ENCODE measurements around the gene USP22.
"Not testable (repeated sequence)": the region's sequence is repeated elsewhere in the genome, so short reads cannot be mapped to it uniquely, and the experiment has no call there.

USP22 gene

DNA sequence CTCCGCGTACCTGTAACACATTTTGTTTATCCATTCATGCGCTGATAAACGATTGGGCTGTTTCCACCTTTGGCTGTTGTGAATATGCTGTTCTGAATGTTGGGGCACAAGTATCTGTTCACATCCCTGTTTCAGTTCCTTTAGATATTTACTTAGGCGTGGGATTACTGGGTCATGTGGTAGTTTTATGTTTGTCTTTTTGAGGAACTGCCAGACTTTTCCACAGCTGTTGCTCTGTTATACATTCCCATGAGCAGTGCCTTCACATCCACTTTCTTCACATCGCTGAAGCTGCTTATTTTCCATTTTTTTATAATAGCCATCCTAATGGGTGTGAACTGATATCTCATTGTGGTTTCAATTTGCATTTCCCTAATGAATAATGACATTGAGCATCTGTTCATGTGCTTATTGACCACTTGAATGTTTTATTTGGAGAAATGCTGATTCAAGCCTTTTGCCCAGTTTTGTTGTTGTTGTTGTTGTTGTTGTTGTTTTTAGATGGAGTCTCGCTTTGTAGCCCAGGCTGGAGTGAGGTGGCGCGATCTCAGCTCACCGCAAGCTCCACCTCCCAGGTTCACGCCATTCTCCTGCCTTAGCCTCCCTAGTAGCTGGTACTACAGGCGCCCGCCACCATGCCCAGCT, 65.1 kb downstream of the USP22 start:
- not testable (repeated sequence) for H3K27ac ChIP-seq, H3K4me3 ChIP-seq

DNA sequence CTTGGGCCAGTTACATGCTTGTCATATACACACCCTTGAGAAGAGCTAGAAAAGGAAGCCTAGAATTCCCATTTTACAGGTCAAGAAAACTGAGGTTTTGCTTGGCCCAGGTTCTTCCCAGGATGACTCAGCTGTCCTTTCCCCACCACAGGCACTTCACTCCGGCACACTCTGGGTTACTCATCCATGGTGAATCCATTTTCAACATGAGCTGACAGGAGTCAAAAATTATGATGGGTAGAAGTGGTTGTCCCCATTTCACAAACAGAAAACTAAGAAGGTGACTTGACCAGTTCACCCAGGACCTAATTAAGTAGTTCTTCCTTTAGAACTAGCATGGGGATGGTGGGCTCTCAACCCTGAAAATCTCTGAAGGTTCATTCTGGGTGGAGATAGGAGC, 67.2 kb downstream of the USP22 start:
- H3K4me3 ChIP-seq = no peak overlapping the region

GRCh38 chr17:20970329-20970728, 72.5 kb downstream of the USP22 start:
- H3K4me3 ChIP-seq = no peak overlapping the region
- no peak overlapping the region for H3K27ac ChIP-seq

More for the DNA sequence above, 67.2 kb downstream of the USP22 start:
- no peak overlapping the region for H3K27ac ChIP-seq

DNA sequence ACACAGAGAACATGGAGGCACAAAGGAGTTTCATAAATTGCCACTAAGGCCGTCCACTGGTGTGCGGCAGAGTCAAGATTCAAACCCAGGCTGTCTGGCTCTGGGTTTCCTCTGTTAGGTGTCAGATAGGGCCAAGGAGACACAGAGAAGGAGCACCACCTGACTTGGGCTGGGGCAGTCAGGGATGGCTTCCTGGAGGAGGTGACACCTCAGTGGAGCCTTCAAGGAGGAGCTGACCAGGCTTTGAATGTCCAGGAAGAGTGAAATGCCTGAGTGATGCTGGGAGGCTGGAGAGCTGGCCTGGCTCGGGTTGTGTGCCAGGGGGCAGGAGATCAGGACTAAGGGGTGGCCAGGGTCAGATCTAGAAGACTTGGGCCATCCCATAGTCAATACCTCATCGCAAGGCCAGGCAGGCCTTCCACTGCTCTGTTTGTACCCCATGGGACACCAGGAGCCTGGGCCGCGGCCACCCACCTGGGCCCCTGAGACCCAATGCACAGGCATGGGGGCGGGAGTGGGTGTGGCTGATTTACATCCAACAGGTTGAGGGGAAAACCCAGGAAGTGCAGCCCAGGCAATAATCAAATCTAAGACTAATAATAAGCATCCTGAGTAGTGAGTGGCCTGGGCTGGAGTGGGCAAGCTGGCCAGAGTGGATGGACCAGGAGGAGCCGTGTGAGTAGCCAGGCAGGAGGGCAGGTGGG, 73.7 kb downstream of the USP22 start:
- no peak overlapping the region for H3K4me3 ChIP-seq
- H3K27ac ChIP-seq = no peak overlapping the region

- H3K4me3 ChIP-seq = no peak overlapping the region
- no peak overlapping the region for H3K27ac ChIP-seq
Measured at GRCh38 chr17:20967776-20968175, 75.0 kb downstream of the USP22 start.

- no peak overlapping the region for H3K27ac ChIP-seq
- H3K4me3 ChIP-seq = no peak overlapping the region
Measured at GRCh38 chr17:20966870-20967269, 75.9 kb downstream of the USP22 start.

GRCh38 chr17:20965492-20965891, 77.3 kb downstream of the USP22 start:
- Histone ChIP-seq H3K4me3 (no peak overlapping the region), H3K27ac (no peak overlapping the region)

GRCh38 chr17:20961586-20961985, 81.2 kb downstream of the USP22 start:
- Histone ChIP-seq H3K4me3 (no peak overlapping the region), H3K27ac (no peak overlapping the region)

- no peak overlapping the region for H3K4me3 ChIP-seq
- H3K27ac ChIP-seq = no peak overlapping the region
Measured at GRCh38 chr17:20960871-20961270, 81.9 kb downstream of the USP22 start.

- Histone ChIP-seq H3K27ac (peak overlapping the region in 3 of 21 experiments; percentile 0 to 29 (median 26)), H3K4me3 (no peak overlapping the region)
Measured at GRCh38 chr17:20955427-20956323, 87.1 kb downstream of the USP22 start.

DNA sequence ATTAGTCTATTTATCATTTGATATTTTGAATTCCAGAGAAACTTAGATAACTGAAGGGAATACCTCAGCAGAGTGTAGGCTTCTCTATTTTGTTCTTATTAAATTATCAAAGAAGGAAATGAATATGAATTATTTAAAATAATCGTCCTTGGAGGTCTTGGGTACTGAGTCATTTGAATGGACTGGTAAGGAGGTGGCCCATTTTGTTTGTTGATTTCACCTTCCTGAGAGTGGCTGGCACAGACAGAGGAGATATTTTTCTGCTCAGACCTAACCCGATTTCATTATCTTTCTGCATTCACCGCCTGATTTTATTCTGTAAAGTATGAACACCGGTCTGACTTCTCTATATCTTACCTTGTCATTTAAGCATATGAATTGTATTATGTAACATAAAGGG, 88.0 kb downstream of the USP22 start:
- Histone ChIP-seq H3K4me3 (no peak overlapping the region), H3K27ac (peak overlapping the region in 2 of 21 experiments; percentile 0 to 26)

- no peak overlapping the region for H3K4me3 ChIP-seq
- no peak overlapping the region for H3K27ac ChIP-seq
Measured at GRCh38 chr17:20952183-20952582, 90.6 kb downstream of the USP22 start.
